H9 (cell line): Measurements from ENCODE around the gene TRA2B. TPM values are rescaled to one million over a fixed set of nuclear protein-coding genes. Genes with fewer than 3 reads are reported as not detected.

Source experiments
- DNase-seq: peaks from one replicate; pipeline ENCODE4 v3.0.0-alpha.2; 2017
- H2AFZ ChIP-seq: one replicate; pipeline ENCODE4 v1.6.1; 2013; ENCODE audit warnings: mild to moderate bottlenecking, low read length, control low read depth, moderate library complexity
- H2AK5ac ChIP-seq: 2 replicates; pipeline ENCODE4 v1.6.1; 2013; ENCODE audit warnings: low read length, control low read depth, mixed read lengths; ENCODE audit not compliant: insufficient read length
- H2BK120ac ChIP-seq: one replicate; pipeline ENCODE4 v1.6.1; 2013; ENCODE audit warnings: low read depth, mild to moderate bottlenecking, low read length, control low read depth, inconsistent platforms; ENCODE audit not compliant: poor library complexity, severe bottlenecking
- H2BK12ac ChIP-seq: 2 replicates; pipeline ENCODE4 v1.6.1; 2013; ENCODE audit warnings: low read length, control low read depth, mixed read lengths, low read depth; ENCODE audit not compliant: insufficient read length
- H2BK15ac ChIP-seq: 2 replicates; pipeline ENCODE4 v1.6.1; 2013; ENCODE audit warnings: low read depth, low read length, control low read depth
- H2BK20ac ChIP-seq: one replicate; pipeline ENCODE4 v1.6.1; 2013; ENCODE audit warnings: low read depth, mild to moderate bottlenecking, low read length, control low read depth, inconsistent platforms; ENCODE audit not compliant: poor library complexity, severe bottlenecking
- H2BK5ac ChIP-seq: 2 replicates; pipeline ENCODE4 v1.6.1; 2013; ENCODE audit warnings: low read length, control low read depth, mixed read lengths; ENCODE audit not compliant: insufficient read length
- H3K14ac ChIP-seq: 2 replicates; pipeline ENCODE4 v1.6.1; 2013; ENCODE audit warnings: low read length, control low read depth; ENCODE audit not compliant: insufficient read depth
- H3K18ac ChIP-seq: 2 replicates; pipeline ENCODE4 v1.6.1; 2013; ENCODE audit warnings: low read depth, mild to moderate bottlenecking, mixed read lengths, low read length, control low read depth; ENCODE audit not compliant: insufficient read length
- H3K23ac ChIP-seq: 2 replicates; pipeline ENCODE4 v1.6.1; 2013; ENCODE audit warnings: low read length, control low read depth, mixed read lengths, low read depth; ENCODE audit not compliant: insufficient read length
- H3K23me2 ChIP-seq: 2 replicates; pipeline ENCODE4 v1.6.1; 2013; ENCODE audit warnings: low read depth, mild to moderate bottlenecking, mixed read lengths, low read length, control low read depth; ENCODE audit not compliant: insufficient read length, poor library complexity, severe bottlenecking
- H3K27ac ChIP-seq: 2 replicates; pipeline ENCODE4 v1.5.1; 2013; ENCODE audit warnings: low read length, control low read depth, mixed read lengths, low read depth; ENCODE audit not compliant: insufficient read length
- H3K27me3 ChIP-seq: 2 replicates; pipeline ENCODE4 v1.6.1; 2013; ENCODE audit warnings: low read length, control low read depth, inconsistent platforms; ENCODE audit not compliant: insufficient read depth
- H3K4ac ChIP-seq: 2 replicates; pipeline ENCODE4 v1.6.1; 2013; ENCODE audit warnings: low read depth, mild to moderate bottlenecking, control low read depth, inconsistent platforms, low read length, moderate library complexity
- H3K4me1 ChIP-seq: 2 replicates; pipeline ENCODE4 v1.6.1; 2013; ENCODE audit warnings: low read length, control low read depth, inconsistent platforms; ENCODE audit not compliant: insufficient read depth
- H3K4me2 ChIP-seq: 2 replicates; pipeline ENCODE4 v1.6.1; 2013; ENCODE audit warnings: low read length, control low read depth, mixed read lengths; ENCODE audit not compliant: insufficient read length, insufficient read depth
- H3K56ac ChIP-seq: 2 replicates; pipeline ENCODE4 v1.6.1; 2013; ENCODE audit warnings: low read depth, mild to moderate bottlenecking, mixed read lengths, low read length, control low read depth; ENCODE audit not compliant: insufficient read length
- H3K79me1 ChIP-seq: 2 replicates; pipeline ENCODE4 v1.6.1; 2013; ENCODE audit warnings: low read depth, mild to moderate bottlenecking, moderate library complexity, low read length, control low read depth, inconsistent platforms; ENCODE audit not compliant: insufficient read depth, poor library complexity, severe bottlenecking
- H3K79me2 ChIP-seq: 2 replicates; pipeline ENCODE4 v1.6.1; 2013; ENCODE audit warnings: low read length, control low read depth, inconsistent platforms; ENCODE audit not compliant: insufficient read depth
- H3K9ac ChIP-seq: 2 replicates; pipeline ENCODE4 v1.6.1; 2013; ENCODE audit warnings: low read length, control low read depth, mixed read lengths; ENCODE audit not compliant: insufficient read length; ENCODE audit errors: extremely low read depth
- H3K9me3 ChIP-seq: one replicate; pipeline ENCODE4 v1.6.1; 2013; ENCODE audit warnings: low read depth, low read length, inconsistent platforms; ENCODE audit not compliant: control insufficient read depth
- H3T11ph ChIP-seq: one replicate; pipeline ENCODE4 v1.6.1; 2013; ENCODE audit warnings: mild to moderate bottlenecking, low read length, control low read depth, inconsistent platforms
- H4K20me1 ChIP-seq: one replicate; pipeline ENCODE4 v1.6.1; 2013; ENCODE audit not compliant: control insufficient read depth, insufficient read length, insufficient read depth
- H4K5ac ChIP-seq: 2 replicates; pipeline ENCODE4 v1.6.1; 2013; ENCODE audit warnings: low read depth, mild to moderate bottlenecking, mixed read lengths, low read length, control low read depth; ENCODE audit not compliant: insufficient read length
- H4K8ac ChIP-seq: replicated peaks from 2 replicates; pipeline ENCODE4 v1.6.1; 2013; ENCODE audit warnings: low read length, control low read depth, mixed read lengths, low read depth; ENCODE audit not compliant: insufficient read length
- H4K91ac ChIP-seq: 2 replicates; pipeline ENCODE4 v1.6.1; 2013; ENCODE audit warnings: low read depth, mild to moderate bottlenecking, moderate library complexity, mixed read lengths, low read length, control low read depth; ENCODE audit not compliant: insufficient read length
- H3K27ac Mint-ChIP-seq, 3 experiments: 2 replicates in 2 of 3; 3 replicates in 1 of 3; pipeline ENCODE4 v1.8.0; 2020 to 2021; ENCODE audit warnings: mixed read lengths in 3 of 3, mild to moderate bottlenecking in 1 of 3, moderate library complexity in 1 of 3
- H3K27me3 Mint-ChIP-seq: 2 replicates; pipeline ENCODE4 v1.8.0; 2021; ENCODE audit warnings: low read depth, mild to moderate bottlenecking, moderate library complexity, mixed read lengths
- H3K36me3 Mint-ChIP-seq, 3 experiments: 2 replicates in 2 of 3; 3 replicates in 1 of 3; pipeline ENCODE4 v1.8.0; 2020 to 2021; ENCODE audit warnings: low read depth in 3 of 3, mixed read lengths in 3 of 3; ENCODE audit not compliant: insufficient read depth in 1 of 3
- H3K4me1 Mint-ChIP-seq, 2 experiments: 2 replicates each; pipeline ENCODE4 v1.8.0; 2020; ENCODE audit warnings: mixed read lengths in 2 of 2
- H3K4me3 Mint-ChIP-seq, 2 experiments: 2 replicates in 1 of 2; 3 replicates in 1 of 2; pipeline ENCODE4 v1.8.0; 2020 to 2021; ENCODE audit warnings: mild to moderate bottlenecking in 2 of 2, mixed read lengths in 2 of 2, moderate library complexity in 1 of 2
- H3K9me3 Mint-ChIP-seq, 2 experiments: 2 replicates in 1 of 2; 3 replicates in 1 of 2; pipeline ENCODE4 v1.8.0; 2020; ENCODE audit warnings: mild to moderate bottlenecking in 2 of 2, mixed read lengths in 2 of 2, moderate library complexity in 1 of 2
- CTCF ChIP-seq: fragments of 200-600 bp; sonication (generic); conservative IDR thresholded peaks from 3 replicates; pipeline ENCODE4 v1.8.0; 2021; ENCODE audit warnings: antibody characterized with exemption, mild to moderate bottlenecking
- WGBS: extraction: QIAGEN DNeasy Blood & Tissue Kit; methylation state at CpG from one replicate; pipeline ENCODE4 v1.1.7; 2013; ENCODE audit warnings: missing lambda C conversion rate, low lambda C conversion rate, mixed read lengths; ENCODE audit not compliant: insufficient read length; ENCODE audit errors: extremely low coverage; 5-methylcytosine and 5-hydroxymethylcytosine counted together
- total RNA-seq: library from RNA; stranded (reverse); gene quantifications from 2 replicates; pipeline ENCODE4 v1.2.1, GENCODE V29; 2021

TRA2B gene
- total RNA-seq, 1 experiment from 2014 or later: 344 TPM

- Histone ChIP-seq H4K5ac (no peak overlapping the region), H2BK12ac (no peak overlapping the region), H4K91ac (no peak overlapping the region), H4K8ac (no peak overlapping the region), H3K27me3 (no peaks in the 10 kb centered on the region), H2BK20ac (no peak overlapping the region), H2BK5ac (no peak overlapping the region), H4K20me1 (no peaks in the 10 kb centered on the region), H3K4me1 (no peaks in the 10 kb centered on the region), H2BK15ac (no peak overlapping the region), H3T11ph (no peak overlapping the region), H3K79me1 (no peaks in the 10 kb centered on the region), H3K9ac (no peak overlapping the region), H3K27ac (no peak overlapping the region), H3K4ac (no peak overlapping the region), H3K23ac (no peak overlapping the region), H3K23me2 (no peaks in the 10 kb centered on the region), H3K56ac (no peak overlapping the region), H2BK120ac (no peak overlapping the region), H3K14ac (no peak overlapping the region), H3K79me2 (no peaks in the 10 kb centered on the region), H3K18ac (no peak overlapping the region), H3K9me3 (no peaks in the 10 kb centered on the region), H3K4me2 (no peak overlapping the region), H2AK5ac (no peak overlapping the region), H2AFZ (no peak overlapping the region)
- H3K4me1 Mint-ChIP-seq: peaks cover 9 to 13% of the 10 kb centered on the region in 2 experiments
- H3K4me3 Mint-ChIP-seq: no peak overlapping the region
- TF ChIP-seq CTCF: no peak
- no peaks in the 10 kb centered on the region; a peak in 1 of 7 replicates for H3K36me3 Mint-ChIP-seq
- DNase-seq: no peak
- no peaks in the 10 kb centered on the region for H3K27me3 Mint-ChIP-seq
- no peak overlapping the region for H3K27ac Mint-ChIP-seq
- no CpG with 5 or more reads among the region's 5 CpGs for WGBS
- no peaks in the 10 kb centered on the region for H3K9me3 Mint-ChIP-seq
Observed at GRCh38 chr3:185878920-185879319, 58.9 kb downstream of the TRA2B start.
